ENCODE measurements around the gene C6orf89.

DNA sequence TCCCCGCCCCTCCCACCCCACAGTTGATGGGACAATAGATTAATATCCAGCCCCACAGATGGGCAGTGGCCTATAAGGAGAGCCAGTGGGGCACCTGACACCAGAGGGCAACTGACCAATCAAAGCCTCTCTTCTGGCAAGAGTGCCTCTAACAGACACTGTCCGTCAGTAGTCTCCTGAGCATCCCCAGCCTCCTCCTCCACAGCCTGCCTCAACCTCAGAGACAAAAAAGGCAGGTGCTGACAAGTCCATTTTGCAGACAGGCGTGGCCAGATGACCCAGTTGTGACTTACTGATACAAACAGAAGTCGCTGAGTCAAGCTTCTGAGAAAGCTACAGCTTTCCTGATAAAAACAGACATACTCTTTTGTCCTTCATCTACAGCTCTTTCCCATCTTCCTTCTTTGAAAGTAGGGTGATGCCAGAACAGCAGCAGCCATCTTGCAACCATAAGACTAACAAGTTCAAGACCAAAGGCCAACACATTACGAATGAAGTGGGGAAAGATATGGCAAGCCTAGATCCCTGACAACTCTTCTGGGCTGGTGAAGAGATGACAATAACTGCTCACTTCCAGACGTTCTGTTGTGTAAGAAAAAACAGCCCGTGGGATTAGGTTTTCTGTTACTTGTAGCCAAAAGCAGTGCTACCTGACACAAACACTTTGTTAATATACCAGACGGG is 23.4 kb upstream of the C6orf89 start:
- TF ChIP-seq, protein P1, sequence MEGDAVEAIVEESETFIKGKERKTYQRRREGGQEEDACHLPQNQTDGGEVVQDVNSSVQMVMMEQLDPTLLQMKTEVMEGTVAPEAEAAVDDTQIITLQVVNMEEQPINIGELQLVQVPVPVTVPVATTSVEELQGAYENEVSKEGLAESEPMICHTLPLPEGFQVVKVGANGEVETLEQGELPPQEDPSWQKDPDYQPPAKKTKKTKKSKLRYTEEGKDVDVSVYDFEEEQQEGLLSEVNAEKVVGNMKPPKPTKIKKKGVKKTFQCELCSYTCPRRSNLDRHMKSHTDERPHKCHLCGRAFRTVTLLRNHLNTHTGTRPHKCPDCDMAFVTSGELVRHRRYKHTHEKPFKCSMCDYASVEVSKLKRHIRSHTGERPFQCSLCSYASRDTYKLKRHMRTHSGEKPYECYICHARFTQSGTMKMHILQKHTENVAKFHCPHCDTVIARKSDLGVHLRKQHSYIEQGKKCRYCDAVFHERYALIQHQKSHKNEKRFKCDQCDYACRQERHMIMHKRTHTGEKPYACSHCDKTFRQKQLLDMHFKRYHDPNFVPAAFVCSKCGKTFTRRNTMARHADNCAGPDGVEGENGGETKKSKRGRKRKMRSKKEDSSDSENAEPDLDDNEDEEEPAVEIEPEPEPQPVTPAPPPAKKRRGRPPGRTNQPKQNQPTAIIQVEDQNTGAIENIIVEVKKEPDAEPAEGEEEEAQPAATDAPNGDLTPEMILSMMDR (IDR thresholded peaks at IDR 0.05) = no peak
- TF ChIP-seq, protein P2, sequence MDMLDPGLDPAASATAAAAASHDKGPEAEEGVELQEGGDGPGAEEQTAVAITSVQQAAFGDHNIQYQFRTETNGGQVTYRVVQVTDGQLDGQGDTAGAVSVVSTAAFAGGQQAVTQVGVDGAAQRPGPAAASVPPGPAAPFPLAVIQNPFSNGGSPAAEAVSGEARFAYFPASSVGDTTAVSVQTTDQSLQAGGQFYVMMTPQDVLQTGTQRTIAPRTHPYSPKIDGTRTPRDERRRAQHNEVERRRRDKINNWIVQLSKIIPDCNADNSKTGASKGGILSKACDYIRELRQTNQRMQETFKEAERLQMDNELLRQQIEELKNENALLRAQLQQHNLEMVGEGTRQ (IDR thresholded peaks at IDR 0.05) = no peak
- TF ChIP-seq ZC3H11A (IDR thresholded peaks at IDR 0.05) (no peak), POLR2AphosphoS2 (conservative IDR thresholded peaks at IDR 0.05; ENCODE audit: low read length) (no peak), RAD21 (conservative IDR thresholded peaks at IDR 0.05 in 1 of 2, IDR thresholded peaks at IDR 0.05 in 1 of 2) (no peak), KDM1A (IDR thresholded peaks at IDR 0.05; ENCODE audit: low read depth) (no peak), NR3C1 (IDR thresholded peaks at IDR 0.05) (no peak)
- TF ChIP-seq, protein P3, sequence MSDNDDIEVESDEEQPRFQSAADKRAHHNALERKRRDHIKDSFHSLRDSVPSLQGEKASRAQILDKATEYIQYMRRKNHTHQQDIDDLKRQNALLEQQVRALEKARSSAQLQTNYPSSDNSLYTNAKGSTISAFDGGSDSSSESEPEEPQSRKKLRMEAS (IDR thresholded peaks at IDR 0.05) = no peak
- TF ChIP-seq, protein P4, sequence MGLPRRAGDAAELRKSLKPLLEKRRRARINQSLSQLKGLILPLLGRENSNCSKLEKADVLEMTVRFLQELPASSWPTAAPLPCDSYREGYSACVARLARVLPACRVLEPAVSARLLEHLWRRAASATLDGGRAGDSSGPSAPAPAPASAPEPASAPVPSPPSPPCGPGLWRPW (IDR thresholded peaks at IDR 0.05) = no peak
